GM19455 (cell line): Measurements from ENCODE around the gene UGT1A4.

ENCODE experiments used
- ATAC-seq: cut with Tn5 transposase; IDR thresholded peaks from one replicate; pipeline ENCODE4 v1.9.1; 2021; ENCODE audit not compliant: unreplicated experiment

UGT1A4 gene

DNA sequence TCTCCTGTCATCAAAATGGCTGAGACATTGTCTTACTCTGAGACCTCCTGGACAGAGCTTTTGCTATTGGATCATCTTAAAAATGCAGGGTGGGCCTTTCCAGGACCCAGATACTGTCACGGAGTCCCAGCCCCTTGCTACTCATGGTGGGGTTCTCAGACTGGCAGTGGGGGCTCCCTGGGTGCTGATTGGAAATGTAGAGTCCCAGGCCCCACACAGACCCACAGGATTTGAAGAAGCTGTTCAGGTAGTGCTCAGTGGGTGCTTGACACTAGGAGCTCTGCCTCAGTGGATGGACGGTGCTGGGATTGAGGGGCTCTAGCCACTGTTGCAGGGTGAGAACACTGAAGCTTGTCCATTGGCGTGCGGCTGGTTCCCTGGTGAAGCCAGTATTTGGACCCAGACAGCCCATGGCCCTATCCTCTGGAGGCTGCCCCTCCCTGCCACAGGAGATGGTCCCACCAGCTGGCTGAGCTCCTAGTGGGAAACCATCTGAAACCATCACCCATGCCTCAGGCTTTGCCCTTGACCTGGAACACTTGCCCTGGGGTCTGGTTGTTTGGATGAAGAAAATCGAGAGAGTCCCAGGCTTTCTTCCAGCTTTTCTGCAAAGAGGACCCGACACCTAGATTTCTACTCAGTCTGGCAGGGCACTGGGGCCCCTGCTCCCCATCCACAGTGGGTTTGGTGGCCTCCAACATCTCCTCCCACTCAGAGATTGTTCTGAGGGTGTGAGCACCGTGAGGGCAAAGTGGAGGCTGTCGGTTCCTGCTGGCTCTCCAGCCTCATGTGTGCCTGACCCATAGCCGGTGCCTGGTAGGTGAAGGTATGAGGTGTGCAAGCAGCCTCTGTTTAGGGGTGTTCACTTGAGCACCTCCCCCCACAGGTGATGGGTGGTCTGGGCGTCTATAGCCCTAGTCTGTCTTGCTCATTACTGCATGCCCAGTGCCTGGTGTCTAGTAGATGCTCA lies 89.7 kb downstream of the UGT1A4 start:
- no peak for ATAC-seq

DNA sequence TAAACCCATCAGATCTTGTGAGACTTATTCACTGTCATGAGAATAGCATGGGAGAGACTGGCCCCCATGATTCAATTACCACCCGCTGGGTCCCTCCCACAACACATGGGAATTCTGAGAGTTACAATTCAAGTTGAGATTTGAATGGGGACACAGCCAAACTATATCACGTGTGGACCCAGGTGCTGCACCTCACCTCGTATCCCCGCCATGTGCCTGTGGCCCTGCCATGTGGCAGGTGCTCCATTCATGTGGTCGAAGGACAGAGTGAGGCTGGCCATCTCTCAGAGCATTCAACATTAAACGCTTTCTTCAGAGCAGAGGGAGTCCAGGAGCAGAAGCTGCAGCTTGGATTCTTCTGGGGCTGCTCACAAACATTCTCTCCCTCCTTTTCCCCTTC lies 91.8 kb downstream of the UGT1A4 start:
- no peak for ATAC-seq

- ATAC-seq: no peak
Measured at GRCh38 chr2:233811087-233811486, 92.6 kb downstream of the UGT1A4 start.

DNA sequence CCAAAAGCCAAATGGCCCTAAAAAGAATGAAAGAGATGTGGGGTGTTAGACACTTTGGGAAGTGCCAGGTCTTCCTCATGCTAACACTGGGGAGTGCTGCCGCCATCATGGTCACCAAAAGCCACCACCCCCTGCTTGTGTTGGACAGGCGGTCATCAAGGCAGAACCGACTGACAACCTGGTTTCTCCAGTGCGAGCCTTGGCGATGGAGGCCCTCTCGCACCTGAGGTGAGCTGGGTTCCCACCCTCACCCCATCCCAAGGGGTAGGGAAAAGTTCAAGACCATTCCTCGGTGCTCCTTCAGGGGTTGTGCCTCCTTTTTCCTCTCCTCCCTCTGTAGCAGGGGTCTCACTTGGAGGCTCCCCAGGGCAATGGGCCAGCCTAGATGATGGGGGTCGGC lies 93.2 kb downstream of the UGT1A4 start:
- ATAC-seq: no peak

GRCh38 chr2:233813236-233814055 lies 94.9 kb downstream of the UGT1A4 start:
- ATAC-seq: no peak

- no peak for ATAC-seq
Measured at GRCh38 chr2:233814056-233814835, 95.7 kb downstream of the UGT1A4 start.

DNA sequence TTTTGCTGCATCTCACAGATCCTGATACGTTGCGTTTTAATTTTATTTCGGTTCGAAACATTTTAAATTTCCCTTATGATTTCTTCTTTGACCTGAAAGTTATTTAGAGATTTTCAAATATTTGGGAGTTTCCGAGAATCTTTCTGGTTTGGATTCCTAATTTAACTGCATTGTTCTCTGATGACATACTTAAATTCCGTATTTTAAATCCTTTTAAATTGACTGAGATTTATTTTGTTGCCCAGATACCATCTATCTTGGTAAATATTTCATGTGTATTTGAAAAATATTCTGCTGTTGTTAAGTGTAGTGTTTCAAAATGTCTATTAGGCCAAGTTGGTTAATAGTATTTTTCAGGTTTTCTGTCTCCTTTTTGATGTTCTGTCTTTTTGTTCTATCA lies 97.3 kb downstream of the UGT1A4 start:
- no peak for ATAC-seq

- ATAC-seq: no peak
Measured at GRCh38 chr2:233816334-233816733, 97.8 kb downstream of the UGT1A4 start.

- ATAC-seq: no peak
Measured at GRCh38 chr2:233816771-233817170, 98.2 kb downstream of the UGT1A4 start.

DNA sequence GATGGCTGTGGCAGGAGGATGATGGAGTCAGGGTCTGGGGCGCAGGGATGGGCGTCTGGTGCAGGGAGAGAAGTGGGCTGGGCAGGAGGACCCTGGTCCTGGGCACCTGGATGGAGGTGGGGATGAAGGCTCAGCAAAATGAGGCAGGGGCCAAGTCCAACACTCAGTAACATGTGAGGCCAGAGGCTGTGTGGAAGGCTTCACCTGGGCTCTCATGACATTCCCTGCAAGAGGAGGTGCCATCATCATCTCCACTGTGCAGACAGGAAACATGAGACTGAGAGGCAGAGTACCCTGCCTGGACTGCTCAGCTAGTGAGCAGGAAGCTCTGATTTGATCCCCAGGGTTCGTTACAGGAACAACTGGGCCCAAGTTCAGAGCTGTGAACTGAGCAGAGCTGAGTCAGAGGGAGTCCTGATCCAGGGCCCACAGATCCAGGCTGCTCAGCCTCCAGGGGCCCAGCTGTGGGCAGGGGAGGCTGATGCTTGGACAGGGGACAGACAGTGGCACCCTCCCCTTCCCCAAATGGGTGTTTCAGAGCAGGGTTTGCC lies 98.9 kb downstream of the UGT1A4 start:
- no peak for ATAC-seq

DNA sequence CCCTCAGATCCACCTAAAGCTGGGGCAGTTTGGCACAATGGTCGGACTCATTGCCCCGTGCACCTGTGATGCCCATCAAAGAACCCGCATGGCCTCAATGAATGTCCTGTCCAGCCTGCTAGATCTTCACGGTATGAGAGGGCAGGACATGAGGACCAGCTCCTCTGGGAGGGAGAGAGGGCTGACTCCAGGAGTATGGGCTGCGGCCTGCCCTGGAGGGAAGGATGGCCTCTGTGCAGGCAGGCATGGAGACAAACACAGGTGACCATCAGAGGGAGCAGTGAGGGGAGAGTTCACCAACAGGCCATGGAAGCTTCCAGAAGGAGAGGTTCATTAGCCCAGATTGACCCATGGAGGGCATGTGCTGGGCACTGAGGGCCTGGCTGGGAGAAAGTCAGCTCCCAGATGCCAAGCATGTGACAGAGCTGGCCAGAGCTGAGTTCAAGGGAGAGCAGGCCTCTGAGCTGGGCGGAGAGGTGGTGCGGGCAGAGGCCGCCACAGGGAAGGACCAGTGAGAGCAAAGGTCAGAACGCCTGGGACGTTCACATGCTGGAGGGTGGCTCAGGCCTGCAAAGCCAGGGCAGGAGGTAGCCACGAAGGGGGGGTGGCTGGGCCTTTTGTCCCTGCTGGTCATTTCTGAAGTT lies 99.6 kb downstream of the UGT1A4 start:
- ATAC-seq: no peak

DNA sequence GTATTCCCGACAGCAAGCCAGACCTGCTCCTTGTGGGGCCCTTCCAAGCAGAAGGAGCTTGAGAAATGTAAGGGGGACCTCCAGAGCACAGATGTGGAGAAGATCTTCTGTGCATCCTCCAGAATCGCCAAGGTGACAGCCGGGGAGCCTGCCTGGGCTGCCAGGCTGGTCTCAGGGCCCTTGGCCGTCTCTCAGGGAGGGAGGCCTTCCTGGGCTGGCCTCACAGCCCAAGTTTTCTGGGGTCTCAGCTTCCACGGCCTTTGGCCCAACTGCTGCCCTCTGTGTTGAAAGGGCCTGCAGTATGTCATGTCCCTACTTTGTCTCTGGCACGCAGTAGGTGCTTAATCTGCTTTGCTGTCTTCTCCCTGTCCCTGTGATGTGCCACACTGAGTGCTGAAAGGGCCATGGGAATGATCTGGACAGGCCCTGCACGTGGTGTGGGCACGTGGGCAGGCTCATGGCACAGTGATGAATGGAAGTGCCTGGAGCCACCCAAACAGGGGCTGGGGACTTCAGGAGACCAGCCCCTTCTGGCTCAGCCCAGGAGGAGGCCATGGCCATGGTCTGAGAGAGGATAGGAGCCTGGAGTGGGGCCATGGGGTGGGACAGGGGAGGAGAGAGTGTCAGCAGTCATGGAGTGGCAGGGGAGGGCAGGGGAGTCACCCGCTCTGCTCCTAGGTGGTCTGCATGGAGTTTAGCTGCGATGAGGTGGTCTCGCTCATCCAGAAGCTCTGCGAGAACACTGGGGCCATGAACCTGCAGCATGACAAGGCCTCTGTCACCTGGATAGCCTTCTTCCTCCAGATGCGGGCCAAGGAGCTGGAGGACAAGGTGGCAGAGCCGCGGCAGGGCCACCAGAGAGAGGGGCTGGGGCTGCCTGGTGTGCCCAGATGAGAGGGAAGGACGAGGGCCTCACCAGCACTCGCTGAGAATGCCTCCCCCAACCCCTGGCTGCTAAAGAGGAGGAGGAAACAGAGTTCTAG lies 100.4 kb downstream of the UGT1A4 start:
- ATAC-seq: no peak

DNA sequence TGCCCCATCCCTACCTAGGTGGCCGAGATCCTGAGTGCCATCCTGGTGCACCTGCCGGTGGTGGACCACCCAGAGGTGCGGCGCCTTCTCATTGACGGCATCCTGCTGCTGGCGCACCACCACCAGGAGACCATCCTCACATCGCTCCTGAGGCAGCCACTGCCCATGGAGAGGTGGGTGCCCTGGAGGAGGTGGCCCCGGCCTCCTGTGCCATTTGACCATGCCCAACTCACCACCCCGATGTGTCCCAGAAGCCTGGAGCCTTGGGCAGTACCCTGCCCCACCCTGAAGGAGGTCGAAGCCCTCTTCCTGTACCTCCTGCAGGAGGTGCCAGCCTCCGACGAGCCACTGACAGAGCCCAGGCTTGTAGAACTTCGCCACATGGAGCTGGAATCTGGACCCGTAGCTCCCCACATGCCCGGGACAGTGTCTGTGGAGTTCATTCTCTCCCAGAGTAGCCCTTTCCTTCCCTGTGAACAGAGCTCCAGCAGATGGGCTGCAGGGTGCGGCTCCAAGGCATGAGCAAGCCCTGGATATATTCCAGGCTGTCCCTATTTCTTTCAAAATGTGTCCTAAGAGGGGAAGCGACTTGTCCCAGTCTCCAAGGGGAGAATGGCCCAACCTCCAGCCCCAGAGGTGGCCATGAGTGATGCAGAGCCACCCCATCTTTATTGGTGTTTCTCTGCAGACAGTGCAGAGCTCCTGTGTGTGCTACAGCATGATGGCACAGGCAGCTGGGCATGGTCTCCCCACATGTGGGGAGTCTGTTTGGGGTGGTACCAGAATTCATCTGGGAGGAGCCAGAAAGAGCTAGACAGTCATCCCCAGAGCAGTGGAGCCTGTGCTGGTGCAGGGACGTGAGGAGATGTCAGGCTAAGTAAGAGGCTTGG lies 101.6 kb downstream of the UGT1A4 start:
- ATAC-seq: no peak

DNA sequence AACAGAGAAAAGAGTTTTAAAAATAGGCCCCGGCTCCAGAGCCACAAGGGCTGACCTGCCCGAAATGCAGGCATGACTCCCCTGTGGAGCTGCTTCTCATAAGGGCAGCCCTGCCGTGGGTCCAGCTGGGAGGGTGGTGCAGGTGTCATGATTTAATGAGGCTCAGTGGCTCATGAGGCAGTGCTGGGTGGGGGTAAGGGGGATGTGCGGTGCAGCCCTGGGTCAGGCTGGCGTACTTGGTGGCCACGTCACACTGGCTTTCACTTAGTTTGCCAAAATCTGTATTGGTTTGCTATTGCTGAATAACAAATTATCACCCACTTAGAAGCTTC lies 102.2 kb downstream of the UGT1A4 start:
- ATAC-seq: no peak

DNA sequence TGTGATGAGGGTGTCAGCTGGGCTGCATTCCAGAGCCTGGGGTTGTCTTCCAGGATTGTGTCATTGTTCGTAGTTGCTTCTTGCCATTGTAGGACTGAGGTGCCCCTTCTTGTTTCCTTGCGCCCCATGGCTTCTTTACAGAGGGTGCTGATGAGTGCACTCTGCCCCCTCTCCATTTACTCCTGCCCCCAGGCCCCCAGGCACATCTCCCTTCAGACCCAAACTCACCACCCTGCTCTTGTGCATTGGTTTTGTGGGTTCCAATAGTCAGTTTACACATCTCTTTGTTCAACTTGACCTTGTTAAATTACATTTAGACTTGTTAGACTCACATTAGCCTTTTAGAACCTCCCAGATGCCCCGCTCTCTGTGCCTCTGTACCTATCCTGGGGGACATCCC lies 102.7 kb downstream of the UGT1A4 start:
- ATAC-seq: no peak

- ATAC-seq: no peak
Measured at GRCh38 chr2:233821709-233822100, 103.2 kb downstream of the UGT1A4 start.

GRCh38 chr2:233822101-233822771 lies 103.7 kb downstream of the UGT1A4 start:
- ATAC-seq: no peak
